H1 (cell line): ENCODE measurements around the gene IMP3. TPM values are rescaled to one million over a fixed set of nuclear protein-coding genes. Genes with fewer than 3 reads are reported as not detected.

Experiments
- CTCF ChIA-PET: fragments of 300-600 bp; sonication (Branson Sonifier 250); formaldehyde crosslinking; loops from one replicate; lab custom pipeline; 2021; ENCODE audit not compliant: partially characterized antibody; lab: Charles Lee
- POLR2A ChIA-PET: fragments of 300-600 bp; sonication (Branson Sonifier 250); formaldehyde crosslinking; loops from one replicate; lab custom pipeline; 2021; ENCODE audit warnings: inconsistent platforms; ENCODE audit not compliant: partially characterized antibody; lab: Charles Lee
- DNase-seq, 2 experiments: peaks; one replicate each; pipeline versions ENCODE4 v3.0.0 to v3.0.0-alpha.2; 2010 to 2022; ENCODE audit warnings: low spot score in 2 of 2, low read depth in 1 of 2, mixed read lengths in 1 of 2
- FAIRE-seq: peaks from 2 replicates; lab custom pipeline; 2011; peaks lifted over from hg19 to GRCh38; lab: Jason Lieb, UNC
- H2AFZ ChIP-seq: 2 replicates; pipeline ENCODE4 v1.8.1; 2012; ENCODE audit warnings: low read length, inconsistent platforms
- H2AK5ac ChIP-seq: 2 replicates; pipeline ENCODE4 v1.6.1; 2013; ENCODE audit warnings: low read depth, low read length
- H2BK120ac ChIP-seq: replicated peaks from 2 replicates; pipeline ENCODE3; 2013; ENCODE audit warnings: low read depth, low read length, inconsistent platforms
- H2BK12ac ChIP-seq: 2 replicates; pipeline ENCODE4 v1.6.1; 2013; ENCODE audit warnings: low read depth, low read length
- H2BK15ac ChIP-seq: 2 replicates; pipeline ENCODE4 v1.6.1; 2013; ENCODE audit warnings: low read length
- H2BK20ac ChIP-seq: 2 replicates; pipeline ENCODE4 v1.6.1; 2013; ENCODE audit warnings: low read length
- H2BK5ac ChIP-seq: 2 replicates; pipeline ENCODE4 v1.6.1; 2013; ENCODE audit warnings: low read depth, low read length
- H3K14ac ChIP-seq: 2 replicates; pipeline ENCODE4 v1.6.1; 2013; ENCODE audit warnings: inconsistent platforms; ENCODE audit not compliant: insufficient read length
- H3K18ac ChIP-seq: 2 replicates; pipeline ENCODE4 v1.6.1; 2013; ENCODE audit warnings: low read length; ENCODE audit errors: extremely low read depth
- H3K23ac ChIP-seq: 2 replicates; pipeline ENCODE4 v1.6.1; 2013; ENCODE audit warnings: inconsistent platforms; ENCODE audit not compliant: insufficient read length
- H3K23me2 ChIP-seq: 2 replicates; pipeline ENCODE4 v1.6.1; 2013; ENCODE audit warnings: low read depth, low read length
- H3K27ac ChIP-seq: 2 replicates; pipeline ENCODE4 v1.6.1; 2011; ENCODE audit warnings: low read depth, low read length, inconsistent platforms
- H3K27me3 ChIP-seq, 4 experiments: replicated peaks in 1 of 4; 1 replicate in 1 of 4; 2 replicates in 3 of 4; pipeline versions ENCODE4 v1.6.1 to v1.8.1; 2011 to 2013; ENCODE audit warnings: low read length in 3 of 4, mild to moderate bottlenecking in 3 of 4, inconsistent platforms in 2 of 4, mixed read lengths in 2 of 4, moderate library complexity in 1 of 4; ENCODE audit not compliant: control insufficient read depth in 3 of 4, insufficient read depth in 3 of 4; ENCODE audit errors: extremely low read depth in 1 of 4
- H3K36me3 ChIP-seq, 4 experiments: 2 replicates each; pipeline versions ENCODE4 v1.6.1 to v1.8.1; 2011 to 2013; ENCODE audit warnings: mild to moderate bottlenecking in 4 of 4, low read length in 3 of 4, moderate library complexity in 2 of 4, control low read depth in 1 of 4, inconsistent platforms in 1 of 4; ENCODE audit not compliant: insufficient read depth in 4 of 4, control insufficient read depth in 2 of 4
- H3K4ac ChIP-seq: replicated peaks from 2 replicates; pipeline ENCODE3; 2013; ENCODE audit warnings: low read length, low read depth, mixed read lengths, inconsistent platforms; ENCODE audit not compliant: insufficient read length
- H3K4me1 ChIP-seq, 4 experiments: replicated peaks in 1 of 4; 1 replicate in 1 of 4; 2 replicates in 3 of 4; pipeline versions ENCODE4 v1.6.1 to v1.8.1; 2011 to 2013; ENCODE audit warnings: low read length in 3 of 4, inconsistent platforms in 2 of 4, mixed read lengths in 1 of 4; ENCODE audit not compliant: insufficient read depth in 4 of 4, control insufficient read depth in 3 of 4
- H3K4me2 ChIP-seq, 2 experiments: 2 replicates each; pipeline versions ENCODE4 v1.6.1 to v1.8.1; 2011 to 2013; ENCODE audit warnings: low read depth in 2 of 2, low read length in 2 of 2, control low read depth in 1 of 2, inconsistent platforms in 1 of 2, mild to moderate bottlenecking in 1 of 2; ENCODE audit not compliant: insufficient read depth in 1 of 2
- H3K4me3 ChIP-seq, 4 experiments: fragments of 200-600, 300-600 bp in 1 of 4; sonication (generic), shearing (Covaris generic), sonication (Bioruptor Twin) in 1 of 4; 2 replicates each; pipeline versions ENCODE4 v1.5.1 to v1.8.1; 2011 to 2016; ENCODE audit warnings: low read length in 4 of 4, low read depth in 3 of 4, control low read depth in 2 of 4, inconsistent platforms in 2 of 4, mild to moderate bottlenecking in 2 of 4, mixed read lengths in 1 of 4, moderate library complexity in 1 of 4; ENCODE audit not compliant: insufficient read depth in 2 of 4; ENCODE audit errors: extremely low read depth in 1 of 4
- H3K56ac ChIP-seq: replicated peaks from 2 replicates; pipeline ENCODE3; 2013; ENCODE audit warnings: low read depth, mild to moderate bottlenecking, mixed read lengths, low read length, inconsistent platforms; ENCODE audit not compliant: insufficient read length
- H3K79me1 ChIP-seq: 2 replicates; pipeline ENCODE4 v1.6.1; 2013; ENCODE audit warnings: low read depth, low read length, control low read depth
- H3K79me2 ChIP-seq, 2 experiments: 2 replicates each; pipeline versions ENCODE4 v1.6.1 to v1.8.1; 2012 to 2013; ENCODE audit warnings: low read length in 2 of 2, mild to moderate bottlenecking in 2 of 2, inconsistent platforms in 1 of 2; ENCODE audit not compliant: insufficient read depth in 2 of 2, control insufficient read depth in 1 of 2
- H3K9ac ChIP-seq, 4 experiments: replicated peaks in 1 of 4; 1 replicate in 1 of 4; 2 replicates in 3 of 4; pipeline versions ENCODE4 v1.6.1 to v1.8.1; 2011 to 2013; ENCODE audit warnings: low read depth in 3 of 4, low read length in 3 of 4, control low read depth in 2 of 4, mild to moderate bottlenecking in 2 of 4, moderate library complexity in 2 of 4, inconsistent platforms in 1 of 4; ENCODE audit errors: extremely low read depth in 1 of 4
- H3K9me3 ChIP-seq, 2 experiments: 2 replicates each; pipeline versions ENCODE4 v1.6.1 to v1.8.1; 2012 to 2013; ENCODE audit warnings: mild to moderate bottlenecking in 2 of 2, moderate library complexity in 2 of 2, control low read depth in 1 of 2, inconsistent platforms in 1 of 2, low read depth in 1 of 2, low read length in 1 of 2, mixed read lengths in 1 of 2; ENCODE audit not compliant: insufficient read depth in 2 of 2
- H4K20me1 ChIP-seq, 2 experiments: replicated peaks in 1 of 2; 2 replicates each; pipeline versions ENCODE3 to v1.8.1; 2011 to 2013; ENCODE audit warnings: inconsistent platforms in 2 of 2, low read length in 2 of 2, mild to moderate bottlenecking in 1 of 2; ENCODE audit not compliant: insufficient read depth in 2 of 2, control insufficient read depth in 1 of 2
- H4K5ac ChIP-seq: 2 replicates; pipeline ENCODE4 v1.6.1; 2013; ENCODE audit warnings: low read length, low read depth, mixed read lengths, inconsistent platforms; ENCODE audit not compliant: insufficient read length
- H4K8ac ChIP-seq: 2 replicates; pipeline ENCODE4 v1.8.0; 2013; ENCODE audit warnings: mild to moderate bottlenecking, moderate library complexity, low read length, inconsistent platforms; ENCODE audit not compliant: insufficient read depth; ENCODE audit errors: extremely low read depth
- H4K91ac ChIP-seq: replicated peaks from 2 replicates; pipeline ENCODE3; 2013; ENCODE audit warnings: low read length, mixed read lengths, inconsistent platforms; ENCODE audit not compliant: insufficient read length
- JUND ChIP-seq: IDR thresholded peaks from 2 replicates; pipeline ENCODE4 v1.6.1; 2011; ENCODE audit warnings: mild to moderate bottlenecking, improper control_type of control experiment, low read length
- POLR2A ChIP-seq, 2 experiments: IDR thresholded peaks; 1 replicate in 1 of 2; 2 replicates in 1 of 2; pipeline ENCODE4 v1.6.1; 2011; ENCODE audit warnings: low read depth in 2 of 2, low read length in 2 of 2, mild to moderate bottlenecking in 2 of 2; ENCODE audit errors: control extremely low read depth in 1 of 2
- WGBS, 2 experiments: shearing (Covaris generic) in 1 of 2; methylation state at CpG; one replicate each; pipeline versions ENCODE4 v1.1.6 to v1.1.7; 2013 to 2015; ENCODE audit warnings: low lambda C conversion rate in 2 of 2, mixed read lengths in 2 of 2, inconsistent platforms in 1 of 2, low coverage in 1 of 2, missing lambda C conversion rate in 1 of 2; ENCODE audit not compliant: insufficient replicate concordance in 2 of 2, insufficient coverage in 1 of 2, insufficient read length in 1 of 2; ENCODE audit errors: extremely low coverage in 1 of 2, missing lambda C conversion rate in 1 of 2; 5-methylcytosine and 5-hydroxymethylcytosine counted together
- polyA plus RNA-seq, 7 experiments: library from polyadenylated mRNA; depleted of rRNA in 3 of 7; stranded (reverse) in 5 of 7; unstranded in 2 of 7; fragments of >200 nt in 5 of 7; fragments of 200-250 nt in 2 of 7; gene quantifications; 1 replicate in 5 of 7; 2 replicates in 1 of 7; 4 replicates in 1 of 7; pipeline versions ENCODE4 v1.2.1 to v1.2.3, GENCODE V29; 2011 to 2013; ENCODE audit warnings: missing spikeins in 2 of 7, mixed read lengths in 2 of 7
- total RNA-seq: library from RNA; stranded (reverse); fragmentation: NEBNext Ultra II Directional; extraction: Animal tissue kit (Norgen Biotek cat#: 25700); gene quantifications from 2 replicates; pipeline ENCODE4 v1.2.1, GENCODE V29; 2021

The IMP3 gene
- total and polyA plus RNA-seq, 2 of the 8 experiments (the other 6 are each of a cell fraction or from before 2014, with no cell fraction given), result 114 to 273 TPM

GRCh38 chr15:75637245-75638009, 2.6 kb downstream of the IMP3 start:
- Histone ChIP-seq H2BK20ac (no peak overlapping the region), H2BK5ac (no peak overlapping the region), H3K56ac (no peak overlapping the region), H3K27ac (no peak overlapping the region), H3K27me3 (no peaks in the 10 kb centered on the region), H3K36me3 (0 out of 8 replicates have a peak, but pooled peaks cover 0 to 4% (median 0%) of the 10 kb centered on the region in 4 experiments), H3K14ac (no peak overlapping the region), H4K20me1 (peaks cover 10 to 19% of the 10 kb centered on the region in 2 experiments), H2BK15ac (no peak overlapping the region), H3K4me1 (peaks cover 2 to 10% (median 9%) of the 10 kb centered on the region in 4 experiments; a peak in 6 of 7 replicates), H2BK120ac (no peak overlapping the region), H3K79me1 (peaks cover 13% of the 10 kb centered on the region), H3K4me3 (peak overlapping the region in 2 of 4 experiments; percentile 23 to 82; a peak in 2 of 8 replicates), H4K5ac (no peak overlapping the region), H3K23me2 (peaks cover 9% of the 10 kb centered on the region), H3K9me3 (no peaks in the 10 kb centered on the region), H2AFZ (no peak overlapping the region), H4K91ac (no peak overlapping the region), H3K18ac (no peak overlapping the region), H2BK12ac (no peak overlapping the region), H3K79me2 (peaks cover 10 to 34% of the 10 kb centered on the region in 2 experiments), H4K8ac (no peak overlapping the region), H3K4ac (no peak overlapping the region), H3K9ac (0 out of 7 replicates have a peak overlapping the region, but pooled peaks of 1 of the 4 experiments have one; percentile 30), H3K4me2 (peak overlapping the region; percentile 85 to 98), H3K23ac (no peak overlapping the region), H2AK5ac (no peak overlapping the region)
- FAIRE-seq (no peak), DNase-seq (no peak)
- ChIA-PET POLR2A (interaction anchor here (0.7 to 8.2 kb wide), 8 partner anchors 11 to 270 kb away, joined by 3 to 73 read pairs (median 4); partner anchors contain the start of genes MAN2C1, PTPN9, SNUPN and SNX33), CTCF (interaction anchor here (0.9 to 5.4 kb wide), 15 partner anchors 8 to 167 kb away, joined by 3 to 28 read pairs (median 4); partner anchors contain the start of genes SNUPN and SNX33)
- WGBS, 2 experiments, result 65% methylated on average over 4 of the region's 4 CpGs; no CpG with 5 or more reads in 1 of the 2 experiments
- TF ChIP-seq JUND (no peak), POLR2A (IDR thresholded peaks at IDR 0.05; ENCODE audit: control extremely low read depth in 1 of 2, low read depth in 2 of 2, low read length in 2 of 2) (peak in 1 of 2 experiments; percentile 31; a peak in 1 of 3 replicates)
